ENCODE results near the gene GGT1.
"Not testable (repeated sequence)": the region's sequence is repeated elsewhere in the genome, so short reads cannot be mapped to it uniquely, and the experiment has no call there.

GGT1 gene

DNA sequence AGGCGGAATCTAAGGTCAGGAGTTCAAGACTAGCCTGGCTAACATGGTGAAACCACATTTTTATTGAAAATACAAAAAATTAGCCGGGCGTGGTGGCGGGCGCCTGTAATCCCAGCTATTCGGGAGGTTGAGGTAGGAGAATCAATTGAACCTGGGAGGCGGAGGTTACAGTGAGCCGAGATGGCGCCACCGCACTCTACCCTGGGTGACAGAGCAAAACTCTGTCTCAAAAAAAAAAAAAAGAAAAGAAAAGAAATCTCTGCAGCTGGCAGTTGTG is 9.5 kb upstream of the GGT1 start:
- peak overlapping the region; percentile 87; the same call in 1 of the 2 replicates for H3K9ac ChIP-seq (ENCODE audit: low read depth, low read length)
- H3K4me1 ChIP-seq (ENCODE audit: insufficient read depth, low read length) = not testable (repeated sequence)

GRCh38 chr22:24593836-24594568 is 9.0 kb upstream of the GGT1 start:
- H3K9me3 ChIP-seq (ENCODE audit: insufficient read depth, low read depth, low read length) = no peaks in the 10 kb centered on the region
- H3K27me3 ChIP-seq (ENCODE audit: insufficient read depth, low read length) = no peaks in the 10 kb centered on the region
- H3K4me1 ChIP-seq (ENCODE audit: insufficient read depth, low read length) = peaks cover 2% of the 10 kb centered on the region; the same call in 1 of the 2 replicates
- H3K27ac ChIP-seq (ENCODE audit: low read length) = no peak overlapping the region
- no peaks in the 10 kb centered on the region for H3K36me3 ChIP-seq (ENCODE audit: insufficient read depth, low read depth, low read length)
- H3K9ac ChIP-seq (ENCODE audit: low read depth, low read length) = peak overlapping the region; percentile 87; the same call in 1 of the 2 replicates
- no peak overlapping the region for H3K4me3 ChIP-seq (ENCODE audit: low read length)

More for the DNA sequence above, 9.5 kb upstream of the GGT1 start:
- peak overlapping the region; percentile 72 for H3K4me3 ChIP-seq (ENCODE audit: low read length)
- H3K36me3 ChIP-seq (ENCODE audit: insufficient read depth, low read depth, low read length); H3K27ac ChIP-seq (ENCODE audit: low read length); H3K9me3 ChIP-seq (ENCODE audit: insufficient read depth, low read depth, low read length); H3K27me3 ChIP-seq (ENCODE audit: insufficient read depth, low read length): not testable (repeated sequence)

DNA sequence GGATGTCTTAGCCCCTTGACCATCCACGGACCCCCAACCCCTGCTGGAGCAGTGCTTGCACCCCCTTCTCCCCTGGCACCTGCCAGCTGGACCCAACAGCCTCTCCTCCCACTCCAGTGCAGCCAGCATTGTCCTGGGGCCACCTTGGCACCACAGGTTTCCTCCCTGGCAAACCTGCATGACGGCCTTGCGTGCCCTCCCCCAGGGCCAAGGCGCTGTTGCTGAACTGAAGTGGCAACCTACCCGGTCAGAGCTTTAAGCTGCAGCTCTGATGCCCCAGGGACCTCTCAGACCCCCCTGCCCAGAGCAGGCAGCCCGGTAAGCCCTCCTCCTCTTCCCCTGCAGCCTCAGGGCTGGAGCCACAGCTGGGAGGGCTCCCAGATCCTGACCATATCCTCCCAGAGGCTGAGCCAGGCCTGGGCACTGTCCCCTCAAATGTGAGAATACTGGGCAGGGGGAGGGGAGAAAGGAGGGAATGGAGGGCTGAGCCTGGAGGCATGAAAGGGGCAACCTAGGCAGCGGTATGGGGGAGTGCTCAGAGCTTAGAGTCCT is 8.3 kb upstream of the GGT1 start:
- peaks cover 2% of the 10 kb centered on the region; the same call in 1 of the 2 replicates for H3K4me1 ChIP-seq (ENCODE audit: insufficient read depth, low read length)
- H3K36me3 ChIP-seq (ENCODE audit: insufficient read depth, low read depth, low read length) = no peaks in the 10 kb centered on the region
- no peaks in the 10 kb centered on the region for H3K9me3 ChIP-seq (ENCODE audit: insufficient read depth, low read depth, low read length)
- H3K9ac ChIP-seq (ENCODE audit: low read depth, low read length) = peak overlapping the region; percentile 18; the same call in 1 of the 2 replicates
- H3K4me3 ChIP-seq (ENCODE audit: low read length) = no peak overlapping the region
- H3K27me3 ChIP-seq (ENCODE audit: insufficient read depth, low read length) = no peaks in the 10 kb centered on the region
- H3K27ac ChIP-seq (ENCODE audit: low read length) = no peak overlapping the region

DNA sequence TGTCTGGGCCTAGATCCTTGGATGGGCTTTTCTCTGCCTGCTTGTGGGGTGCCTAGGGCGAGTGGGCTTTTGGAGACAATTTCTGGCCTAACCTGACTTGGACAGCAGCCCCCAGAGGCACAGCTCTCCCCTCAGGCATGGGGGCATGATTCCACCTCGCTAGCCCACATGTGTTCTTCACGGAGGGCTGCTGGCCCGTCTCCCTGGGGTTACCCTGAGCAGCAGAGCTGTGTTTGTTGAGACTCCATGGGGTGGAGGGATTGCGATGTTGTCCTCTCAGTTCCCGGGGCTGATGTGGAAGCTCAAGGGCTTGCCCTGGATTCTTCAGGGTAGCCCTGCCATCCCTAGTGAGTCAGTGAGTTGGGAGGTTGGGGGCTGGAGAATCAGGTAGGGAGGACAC is 7.8 kb upstream of the GGT1 start:
- H3K4me1 ChIP-seq (ENCODE audit: insufficient read depth, low read length) = peaks cover 2% of the 10 kb centered on the region; the same call in 1 of the 2 replicates
- no peak overlapping the region for H3K27ac ChIP-seq (ENCODE audit: low read length)
- peak overlapping the region; percentile 18; the same call in 1 of the 2 replicates for H3K9ac ChIP-seq (ENCODE audit: low read depth, low read length)

DNA sequence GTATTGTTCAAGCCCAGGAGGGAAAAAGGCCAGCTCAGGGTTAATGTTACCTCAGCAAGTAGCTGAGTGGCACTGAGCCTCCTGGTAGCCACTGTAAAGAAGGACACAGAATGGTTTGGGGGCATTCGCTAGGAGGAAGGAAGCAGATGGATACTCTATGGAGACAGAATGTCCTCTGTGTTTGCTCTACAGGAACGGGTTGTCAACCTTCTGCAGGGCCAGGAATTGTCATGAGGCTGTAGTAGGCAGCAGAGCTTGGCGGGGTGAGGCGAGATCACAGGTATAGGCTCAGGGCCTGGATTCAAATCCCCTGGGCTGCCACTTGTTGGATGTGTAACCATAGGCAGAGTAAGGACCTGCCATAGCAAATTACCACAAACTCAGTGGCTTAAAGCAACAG is 7.1 kb upstream of the GGT1 start:
- Histone ChIP-seq H3K27me3 (ENCODE audit: insufficient read depth, low read length) (no peaks in the 10 kb centered on the region), H3K4me1 (ENCODE audit: insufficient read depth, low read length) (peaks cover 2% of the 10 kb centered on the region; the same call in 1 of the 2 replicates), H3K9me3 (ENCODE audit: insufficient read depth, low read depth, low read length) (no peaks in the 10 kb centered on the region)

More for the DNA sequence above, 7.8 kb upstream of the GGT1 start:
- no peak overlapping the region for H3K4me3 ChIP-seq (ENCODE audit: low read length)
- H3K9me3 ChIP-seq (ENCODE audit: insufficient read depth, low read depth, low read length) = no peaks in the 10 kb centered on the region
- H3K27me3 ChIP-seq (ENCODE audit: insufficient read depth, low read length) = no peaks in the 10 kb centered on the region
- no peaks in the 10 kb centered on the region for H3K36me3 ChIP-seq (ENCODE audit: insufficient read depth, low read depth, low read length)

DNA sequence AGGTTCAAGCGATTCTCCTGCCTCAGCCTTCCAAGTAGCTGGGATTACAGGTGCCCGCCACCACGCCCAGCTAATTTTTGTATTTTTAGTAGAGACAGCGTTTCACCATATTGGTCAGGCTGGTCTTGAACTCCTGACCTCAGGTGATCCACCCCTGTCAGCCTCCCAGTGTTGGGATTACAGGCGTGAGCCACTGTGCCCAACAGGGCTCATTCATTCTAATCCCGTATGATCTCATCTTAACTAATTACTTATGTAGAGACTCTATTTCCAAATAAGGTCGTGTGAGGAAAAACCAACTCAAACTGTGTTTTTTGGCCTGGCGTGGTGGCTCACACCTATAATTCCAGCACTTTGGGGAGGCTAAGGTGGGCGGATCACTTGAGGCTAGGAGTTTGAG is 5.9 kb upstream of the GGT1 start:
- not testable (repeated sequence) for H3K9me3 ChIP-seq (ENCODE audit: insufficient read depth, low read depth, low read length); H3K9ac ChIP-seq (ENCODE audit: low read depth, low read length); H3K36me3 ChIP-seq (ENCODE audit: insufficient read depth, low read depth, low read length); H3K4me1 ChIP-seq (ENCODE audit: insufficient read depth, low read length); H3K27me3 ChIP-seq (ENCODE audit: insufficient read depth, low read length); H3K4me3 ChIP-seq (ENCODE audit: low read length); H3K27ac ChIP-seq (ENCODE audit: low read length)

More for the DNA sequence above, 7.1 kb upstream of the GGT1 start:
- H3K36me3 ChIP-seq (ENCODE audit: insufficient read depth, low read depth, low read length) = no peaks in the 10 kb centered on the region
- H3K4me3 ChIP-seq (ENCODE audit: low read length) = no peak overlapping the region
- no peak overlapping the region for H3K9ac ChIP-seq (ENCODE audit: low read depth, low read length)
- no peak overlapping the region for H3K27ac ChIP-seq (ENCODE audit: low read length)

DNA sequence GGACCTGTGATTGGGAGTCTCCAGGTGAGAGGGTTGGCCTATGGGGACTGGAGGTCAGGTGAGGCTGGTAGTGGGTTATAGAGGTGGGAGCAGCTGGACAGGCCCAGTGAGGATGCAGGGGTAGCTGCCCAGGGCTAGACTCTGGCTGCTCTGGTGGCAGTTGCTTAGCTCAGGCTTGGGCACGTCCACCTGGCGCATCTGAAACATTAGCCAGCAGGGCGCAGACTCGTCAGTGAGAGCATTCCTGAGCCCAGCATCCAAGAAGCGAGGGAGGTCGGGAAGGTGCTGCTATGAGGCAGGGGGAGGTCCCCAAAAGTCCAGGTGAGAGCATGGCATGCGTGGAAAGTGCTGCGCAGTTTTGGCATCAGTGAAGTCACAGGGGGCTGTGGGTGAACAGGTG is 3.5 kb upstream of the GGT1 start:
- Histone ChIP-seq H3K36me3 (ENCODE audit: insufficient read depth, low read depth, low read length) (no peaks in the 10 kb centered on the region), H3K9me3 (ENCODE audit: insufficient read depth, low read depth, low read length) (no peaks in the 10 kb centered on the region), H3K27me3 (ENCODE audit: insufficient read depth, low read length) (no peaks in the 10 kb centered on the region), H3K9ac (ENCODE audit: low read depth, low read length) (no peak overlapping the region), H3K4me3 (ENCODE audit: low read length) (no peak overlapping the region), H3K4me1 (ENCODE audit: insufficient read depth, low read length) (no peaks in the 10 kb centered on the region; the same call in 1 of the 2 replicates), H3K27ac (ENCODE audit: low read length) (no peak overlapping the region)

GRCh38 chr22:24599958-24600715 is 2.9 kb upstream of the GGT1 start:
- H3K4me1 ChIP-seq (ENCODE audit: insufficient read depth, low read length); H3K4me3 ChIP-seq (ENCODE audit: low read length); H3K27ac ChIP-seq (ENCODE audit: low read length); H3K9me3 ChIP-seq (ENCODE audit: insufficient read depth, low read depth, low read length); H3K9ac ChIP-seq (ENCODE audit: low read depth, low read length); H3K27me3 ChIP-seq (ENCODE audit: insufficient read depth, low read length); H3K36me3 ChIP-seq (ENCODE audit: insufficient read depth, low read depth, low read length): not testable (repeated sequence)

- H3K27ac ChIP-seq (ENCODE audit: low read length) = no peak overlapping the region
- no peak overlapping the region for H3K9ac ChIP-seq (ENCODE audit: low read depth, low read length)
These were observed 1.5 kb upstream of the GGT1 start for GRCh38 chr22:24601217-24602104.

DNA sequence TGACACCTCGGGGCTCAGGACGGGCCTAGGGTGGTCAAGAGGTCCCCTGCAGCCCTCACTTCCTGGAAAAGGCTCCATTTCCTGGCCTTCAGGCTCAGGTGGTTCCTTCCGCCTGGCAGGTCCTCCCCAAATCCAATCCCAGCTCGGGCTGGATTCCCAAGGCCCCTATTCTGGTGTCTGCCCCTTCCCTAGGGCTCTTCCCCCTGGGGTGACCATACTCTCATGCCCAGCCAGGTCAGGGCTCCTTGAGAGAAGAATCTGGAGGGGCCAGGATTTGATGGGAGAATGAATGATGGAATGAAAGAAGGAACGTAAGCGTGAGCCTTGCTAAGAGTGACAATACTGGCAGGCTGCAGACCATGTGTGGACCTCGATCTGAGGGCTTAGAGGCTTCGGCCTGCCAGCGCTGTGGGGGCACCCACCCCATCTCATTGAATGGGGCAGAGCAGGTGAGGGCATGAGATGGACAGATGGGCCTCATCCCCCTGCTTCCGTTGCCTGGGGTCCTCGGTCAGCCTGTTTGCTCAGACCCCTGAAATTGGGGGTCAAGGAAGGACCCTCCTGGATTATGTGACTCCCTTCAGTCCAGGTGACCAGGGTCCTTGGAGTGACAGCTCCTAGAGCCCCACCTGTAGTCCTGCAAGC is 766 bp upstream of the GGT1 start:
- H3K27ac ChIP-seq (ENCODE audit: low read length); H3K9me3 ChIP-seq (ENCODE audit: insufficient read depth, low read depth, low read length); H3K27me3 ChIP-seq (ENCODE audit: insufficient read depth, low read length); H3K36me3 ChIP-seq (ENCODE audit: insufficient read depth, low read depth, low read length); H3K4me3 ChIP-seq (ENCODE audit: low read length); H3K9ac ChIP-seq (ENCODE audit: low read depth, low read length); H3K4me1 ChIP-seq (ENCODE audit: insufficient read depth, low read length): not testable (repeated sequence)

More at GRCh38 chr22:24601217-24602104, 1.5 kb upstream of the GGT1 start:
- no peaks in the 10 kb centered on the region; the same call in 1 of the 2 replicates for H3K4me1 ChIP-seq (ENCODE audit: insufficient read depth, low read length)
- no peak overlapping the region for H3K4me3 ChIP-seq (ENCODE audit: low read length)
- no peaks in the 10 kb centered on the region for H3K9me3 ChIP-seq (ENCODE audit: insufficient read depth, low read depth, low read length)
- no peaks in the 10 kb centered on the region for H3K27me3 ChIP-seq (ENCODE audit: insufficient read depth, low read length)
- no peaks in the 10 kb centered on the region for H3K36me3 ChIP-seq (ENCODE audit: insufficient read depth, low read depth, low read length)

Data from iPS-20b (cell line).